Mucosa of descending colon (tissue), 3 donors: ENCODE data around the gene ACACA. TPM values are rescaled to one million over a fixed set of nuclear protein-coding genes. Genes with fewer than 3 reads are reported as not detected.

Experiments used
- ATAC-seq: fragments of 200-7000 bp; cut with Tn5 transposase; one replicate; pipeline ENCODE4 v1.9.1; 2020; ENCODE audit warnings: mild to moderate bottlenecking, moderate library complexity
- DNase-seq, 3 donors: peaks; one replicate each; pipeline ENCODE4 v3.0.0-alpha.2; 2020
- H3K36me3 ChIP-seq: fragments of 200-600 bp; one replicate; pipeline ENCODE4 v1.8.0; 2021; ENCODE audit warnings: low read depth, mild to moderate bottlenecking
- H3K4me1 ChIP-seq: fragments of 200-600 bp; one replicate; pipeline ENCODE4 v1.8.0; 2021; ENCODE audit warnings: low read depth, mild to moderate bottlenecking
- H3K4me3 ChIP-seq: fragments of 200-600 bp; one replicate; pipeline ENCODE4 v1.8.0; 2021; ENCODE audit warnings: mild to moderate bottlenecking
- H3K9me3 ChIP-seq: fragments of 200-600 bp; one replicate; pipeline ENCODE4 v1.8.0; 2021; ENCODE audit warnings: mild to moderate bottlenecking
- CTCF ChIP-seq: fragments of 200-600 bp; IDR thresholded peaks from one replicate; pipeline ENCODE4 v1.8.0; 2022; ENCODE audit warnings: antibody characterized with exemption, mild to moderate bottlenecking
- intact Hi-C, 2 donors: fragments of 100-400 bp; cut with DNase I in 1 of 2; cut with micrococcal nuclease in 1 of 2; formaldehyde crosslinking; loops; one replicate each; pipeline versions ENCODE4 v1.11.0 to v1.11.1; 2022; cut with DNase I, micrococcal nuclease
- total RNA-seq, 3 donors: library from RNA; stranded (reverse); fragmentation: NEBNext Ultra II Directional in 2 of 3; extraction: Animal tissue kit (Norgen Biotek cat#: 25700) in 2 of 3; gene quantifications; one replicate each; pipeline versions ENCODE4 v1.2.1 to v1.2.4, GENCODE V29; 2021 to 2023
- donor health status: DM: no; HTN: no; CAD: no; lungs with moderate emphysema.
- donor health status: DM: no; HTN: no; CAD: no.
- donor health status: DM: no; HTN: yes; CAD: no.

Gene ACACA
- total RNA-seq, 3 donors from 2014 or later = 58.5 to 64.1 (median 60.3) TPM

GRCh38 chr17:37265446-37266173, 141.0 kb downstream of the ACACA start:
- Histone ChIP-seq H3K9me3 (peaks cover 12% of the 10 kb centered on the region), H3K36me3 (no peaks in the 10 kb centered on the region), H3K4me3 (no peak overlapping the region), H3K4me1 (no peaks in the 10 kb centered on the region)
- DNase-seq = no peak
- intact Hi-C loops = no loop called here
- no peak for TF ChIP-seq CTCF
- no peak for ATAC-seq

- Histone ChIP-seq H3K4me3 (no peak overlapping the region), H3K36me3 (no peaks in the 10 kb centered on the region), H3K9me3 (peaks cover 9% of the 10 kb centered on the region), H3K4me1 (no peaks in the 10 kb centered on the region)
- DNase-seq (no peak), ATAC-seq (no peak)
- intact Hi-C loops = no loop called here
- TF ChIP-seq CTCF = no peak
Measured at GRCh38 chr17:37261286-37261685, 145.3 kb downstream of the ACACA start.

DNA sequence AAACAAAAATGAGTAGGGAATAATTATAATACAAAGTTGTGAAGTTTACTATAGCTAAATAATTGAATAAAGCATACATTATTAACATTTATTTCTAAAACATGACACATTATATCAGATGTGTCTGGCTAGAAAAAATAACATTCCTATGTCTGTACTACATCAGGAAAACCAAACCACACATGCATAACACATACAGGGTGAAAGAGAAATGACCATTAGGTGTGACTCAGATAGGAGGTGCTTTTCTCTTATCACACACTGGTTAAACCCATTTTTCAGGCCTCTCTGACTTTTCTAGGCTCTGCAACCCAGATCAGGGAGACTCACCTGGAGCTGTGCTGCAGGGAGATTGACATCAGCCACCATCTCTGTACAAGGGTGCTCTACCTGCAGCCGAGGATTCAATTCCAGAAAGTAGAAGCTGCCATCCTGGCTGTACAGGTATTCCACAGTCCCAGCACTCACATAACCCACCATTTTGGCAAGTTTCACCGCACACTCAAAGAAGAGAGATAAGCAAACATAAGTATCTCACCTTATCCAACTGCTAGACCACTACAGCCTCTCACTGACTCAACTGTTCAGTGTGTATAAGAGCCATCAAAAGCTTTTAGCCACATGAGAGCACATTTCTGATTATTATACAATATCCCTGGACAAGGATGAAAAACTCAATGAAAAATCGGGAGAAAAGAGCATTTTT, 147.5 kb downstream of the ACACA start:
- ATAC-seq (no peak), DNase-seq (no peak)
- H3K4me3 ChIP-seq = no peak overlapping the region
- intact Hi-C loops = no loop called here
- H3K9me3 ChIP-seq = no peaks in the 10 kb centered on the region
- no peaks in the 10 kb centered on the region for H3K4me1 ChIP-seq
- TF ChIP-seq CTCF = no peak
- H3K36me3 ChIP-seq = no peaks in the 10 kb centered on the region

- no peaks in the 10 kb centered on the region for H3K9me3 ChIP-seq
- DNase-seq = no peak
- no peak overlapping the region for H3K4me3 ChIP-seq
- H3K4me1 ChIP-seq = no peaks in the 10 kb centered on the region
- intact Hi-C loops = no loop called here
- no peak for TF ChIP-seq CTCF
- ATAC-seq = no peak
- no peaks in the 10 kb centered on the region for H3K36me3 ChIP-seq
Measured at GRCh38 chr17:37256627-37257026, 150.0 kb downstream of the ACACA start.

GRCh38 chr17:37255432-37255831, 151.2 kb downstream of the ACACA start:
- no peak for TF ChIP-seq CTCF
- intact Hi-C loops = no loop called here
- no peak overlapping the region for H3K4me3 ChIP-seq
- H3K9me3 ChIP-seq = no peaks in the 10 kb centered on the region
- DNase-seq = no peak
- no peaks in the 10 kb centered on the region for H3K4me1 ChIP-seq
- no peaks in the 10 kb centered on the region for H3K36me3 ChIP-seq
- no peak for ATAC-seq
